Endodermal cell (in vitro differentiated cells): ENCODE results near the gene SDS. TPM values are rescaled to one million over a fixed set of nuclear protein-coding genes. Genes with fewer than 3 reads are reported as not detected.

ENCODE experiments used
- DNase-seq: peaks from one replicate; pipeline ENCODE4 v3.0.0-alpha.2; 2017
- H3K27ac ChIP-seq: 2 replicates; pipeline ENCODE4 v1.5.1; 2013; ENCODE audit warnings: mild to moderate bottlenecking, low read depth, low read length, moderate library complexity
- H3K27me3 ChIP-seq: 2 replicates; pipeline ENCODE4 v1.6.1; 2013; ENCODE audit warnings: mild to moderate bottlenecking, low read length, moderate library complexity; ENCODE audit not compliant: insufficient read depth, control insufficient read depth, poor library complexity, severe bottlenecking
- H3K36me3 ChIP-seq: 2 replicates; pipeline ENCODE4 v1.7.0; 2013; ENCODE audit warnings: mild to moderate bottlenecking, low read length, moderate library complexity; ENCODE audit not compliant: control insufficient read depth, insufficient read depth
- H3K4me1 ChIP-seq: one replicate; pipeline ENCODE4 v1.7.0; 2013; ENCODE audit warnings: low read length; ENCODE audit not compliant: control insufficient read depth, insufficient read depth
- H3K4me3 ChIP-seq: 2 replicates; pipeline ENCODE4 v1.5.1; 2013; ENCODE audit warnings: mild to moderate bottlenecking, low read length, moderate library complexity
- H3K9ac ChIP-seq: 2 replicates; pipeline ENCODE4 v1.6.1; 2013; ENCODE audit warnings: mild to moderate bottlenecking, low read length, moderate library complexity; ENCODE audit not compliant: poor library complexity, severe bottlenecking; ENCODE audit errors: extremely low read depth
- H3K9me3 ChIP-seq: 2 replicates; pipeline ENCODE4 v1.6.1; 2013; ENCODE audit warnings: mild to moderate bottlenecking, low read length, moderate library complexity; ENCODE audit not compliant: control insufficient read depth
- H3K27ac Mint-ChIP-seq: 2 replicates; pipeline ENCODE4 v1.8.0; 2020; ENCODE audit warnings: mixed read lengths
- H3K27me3 Mint-ChIP-seq: 2 replicates; pipeline ENCODE4 v1.8.0; 2021; ENCODE audit warnings: mild to moderate bottlenecking, mixed read lengths; ENCODE audit not compliant: insufficient read depth
- H3K36me3 Mint-ChIP-seq: 2 replicates; pipeline ENCODE4 v1.8.0; 2020; ENCODE audit warnings: low read depth, mixed read lengths
- H3K4me1 Mint-ChIP-seq: 2 replicates; pipeline ENCODE4 v1.8.0; 2020; ENCODE audit warnings: mixed read lengths
- H3K4me3 Mint-ChIP-seq: 2 replicates; pipeline ENCODE4 v1.8.0; 2020; ENCODE audit warnings: mild to moderate bottlenecking, moderate library complexity, mixed read lengths
- H3K9me3 Mint-ChIP-seq: 2 replicates; pipeline ENCODE4 v1.8.0; 2020; ENCODE audit warnings: mild to moderate bottlenecking, mixed read lengths
- WGBS, 2 experiments: methylation state at CpG; one replicate each; pipeline versions ENCODE4 v1.1.5 to v1.1.7; 2013; ENCODE audit warnings: missing lambda C conversion rate in 2 of 2, mixed read lengths in 1 of 2; ENCODE audit not compliant: insufficient coverage in 1 of 2, insufficient read length in 1 of 2; 5-methylcytosine and 5-hydroxymethylcytosine counted together
- total RNA-seq, 2 donors: library from RNA; stranded (reverse); fragmentation: NEBNext Ultra II Directional in 1 of 2; extraction: Animal tissue kit (Norgen Biotek cat#: 25700) in 1 of 2; gene quantifications; 2 replicates in 1 of 2; 3 replicates in 1 of 2; pipeline ENCODE4 v1.2.1, GENCODE V29; 2021
- TF ChIP-seq, protein P1 (sequence below): fragments of 200-600 bp; sonication (generic); conservative IDR thresholded peaks from 2 replicates; pipeline ENCODE4 v1.5.0; 2021; ENCODE audit warnings: antibody characterized with exemption, mild to moderate bottlenecking

Gene SDS
- total RNA-seq, 2 donors from 2014 or later = not detected

DNA sequence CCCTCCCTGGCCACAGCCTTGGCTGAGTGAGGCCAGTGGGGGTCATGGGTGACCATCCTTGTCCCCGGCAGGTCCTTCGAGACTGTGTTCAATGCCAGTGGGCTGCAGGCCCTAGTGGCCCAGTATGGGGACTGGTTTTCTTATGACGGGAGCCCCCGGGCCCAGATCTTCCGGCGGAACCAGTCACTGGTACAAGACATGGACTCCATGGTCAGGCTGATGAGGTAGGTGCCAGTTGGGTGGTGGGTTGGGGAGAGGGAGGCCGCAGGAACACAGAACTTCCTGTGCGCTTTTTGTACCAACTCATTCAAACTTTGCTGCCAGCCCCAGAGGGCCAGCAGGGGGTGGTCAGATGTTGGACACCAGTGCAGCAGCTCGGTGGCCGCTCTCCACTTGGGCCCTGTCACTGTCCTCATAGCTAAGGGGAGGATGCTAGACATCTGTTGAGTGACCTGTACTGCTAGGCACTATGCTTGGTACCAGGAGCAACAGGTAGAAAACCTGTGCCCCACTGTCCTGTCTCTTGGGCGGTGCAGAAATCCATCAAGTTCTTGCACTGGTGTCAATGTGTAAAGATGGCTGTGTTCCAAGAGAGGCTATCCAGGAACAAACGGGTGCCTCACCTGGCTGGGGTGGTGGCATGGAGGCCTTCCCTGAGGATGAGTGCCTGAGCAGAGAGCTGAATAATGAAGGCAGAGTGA lies 16.7 kb downstream of the SDS start:
- TF ChIP-seq, protein P1, sequence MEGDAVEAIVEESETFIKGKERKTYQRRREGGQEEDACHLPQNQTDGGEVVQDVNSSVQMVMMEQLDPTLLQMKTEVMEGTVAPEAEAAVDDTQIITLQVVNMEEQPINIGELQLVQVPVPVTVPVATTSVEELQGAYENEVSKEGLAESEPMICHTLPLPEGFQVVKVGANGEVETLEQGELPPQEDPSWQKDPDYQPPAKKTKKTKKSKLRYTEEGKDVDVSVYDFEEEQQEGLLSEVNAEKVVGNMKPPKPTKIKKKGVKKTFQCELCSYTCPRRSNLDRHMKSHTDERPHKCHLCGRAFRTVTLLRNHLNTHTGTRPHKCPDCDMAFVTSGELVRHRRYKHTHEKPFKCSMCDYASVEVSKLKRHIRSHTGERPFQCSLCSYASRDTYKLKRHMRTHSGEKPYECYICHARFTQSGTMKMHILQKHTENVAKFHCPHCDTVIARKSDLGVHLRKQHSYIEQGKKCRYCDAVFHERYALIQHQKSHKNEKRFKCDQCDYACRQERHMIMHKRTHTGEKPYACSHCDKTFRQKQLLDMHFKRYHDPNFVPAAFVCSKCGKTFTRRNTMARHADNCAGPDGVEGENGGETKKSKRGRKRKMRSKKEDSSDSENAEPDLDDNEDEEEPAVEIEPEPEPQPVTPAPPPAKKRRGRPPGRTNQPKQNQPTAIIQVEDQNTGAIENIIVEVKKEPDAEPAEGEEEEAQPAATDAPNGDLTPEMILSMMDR = no peak
- H3K4me3 ChIP-seq = no peak overlapping the region
- peaks cover 34% of the 10 kb centered on the region for H3K36me3 Mint-ChIP-seq
- no peak overlapping the region for H3K27ac ChIP-seq
- WGBS, 2 experiments = 94 to 98% methylated on average over 2 to 12 of the region's 12 CpGs
- H3K4me1 Mint-ChIP-seq = no peaks in the 10 kb centered on the region
- no peak overlapping the region for H3K27ac Mint-ChIP-seq
- no peaks in the 10 kb centered on the region for H3K4me1 ChIP-seq
- H3K4me3 Mint-ChIP-seq = no peak overlapping the region
- no peak for DNase-seq
- no peak overlapping the region for H3K9ac ChIP-seq
- no peaks in the 10 kb centered on the region for H3K27me3 Mint-ChIP-seq
- peaks cover 10% of the 10 kb centered on the region for H3K36me3 ChIP-seq
- no peaks in the 10 kb centered on the region for H3K27me3 ChIP-seq
- H3K9me3 Mint-ChIP-seq = no peaks in the 10 kb centered on the region
- H3K9me3 ChIP-seq = no peaks in the 10 kb centered on the region

DNA sequence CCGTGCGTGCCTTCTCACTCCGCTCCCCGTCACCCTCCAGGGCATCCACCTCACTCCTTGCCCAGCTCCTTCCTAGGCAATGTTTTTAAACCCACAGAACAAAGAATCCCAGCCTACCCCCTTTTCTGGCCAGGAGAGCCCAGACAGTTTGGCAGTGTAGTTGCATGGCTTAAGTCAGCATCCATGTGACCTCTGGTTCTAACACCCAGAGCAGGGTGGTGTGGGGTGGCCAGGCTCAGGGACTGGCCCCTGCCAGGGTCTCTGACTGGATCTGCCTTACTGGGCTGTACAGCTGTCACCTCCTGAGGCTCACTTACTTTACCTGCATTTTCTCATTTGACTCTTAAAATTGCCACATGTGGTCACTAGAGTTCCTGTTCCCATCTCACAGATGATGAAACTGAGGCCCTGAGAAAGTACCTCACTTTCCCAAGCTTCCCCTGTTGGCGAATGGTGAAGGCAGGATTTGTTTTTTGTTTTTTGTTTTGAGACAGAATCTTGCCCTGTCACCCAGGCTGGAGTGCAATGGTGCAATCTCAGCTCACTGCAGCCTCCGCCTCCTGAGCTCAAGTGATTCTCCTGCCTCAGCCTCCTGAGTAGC lies 18.3 kb downstream of the SDS start:
- no peaks in the 10 kb centered on the region for H3K4me1 Mint-ChIP-seq
- TF ChIP-seq, protein P1 = no peak
- Histone ChIP-seq H3K9me3 (no peaks in the 10 kb centered on the region), H3K4me1 (no peaks in the 10 kb centered on the region), H3K4me3 (no peak overlapping the region), H3K27me3 (no peaks in the 10 kb centered on the region), H3K27ac (no peak overlapping the region), H3K9ac (no peak overlapping the region), H3K36me3 (peaks cover 10% of the 10 kb centered on the region)
- H3K4me3 Mint-ChIP-seq = no peak overlapping the region
- DNase-seq = no peak
- 95 to 96% methylated on average over 4 to 6 of the region's 6 CpGs for WGBS, 2 experiments
- no peak overlapping the region for H3K27ac Mint-ChIP-seq
- peaks cover 32% of the 10 kb centered on the region for H3K36me3 Mint-ChIP-seq
- H3K9me3 Mint-ChIP-seq = no peaks in the 10 kb centered on the region
- H3K27me3 Mint-ChIP-seq = no peaks in the 10 kb centered on the region

DNA sequence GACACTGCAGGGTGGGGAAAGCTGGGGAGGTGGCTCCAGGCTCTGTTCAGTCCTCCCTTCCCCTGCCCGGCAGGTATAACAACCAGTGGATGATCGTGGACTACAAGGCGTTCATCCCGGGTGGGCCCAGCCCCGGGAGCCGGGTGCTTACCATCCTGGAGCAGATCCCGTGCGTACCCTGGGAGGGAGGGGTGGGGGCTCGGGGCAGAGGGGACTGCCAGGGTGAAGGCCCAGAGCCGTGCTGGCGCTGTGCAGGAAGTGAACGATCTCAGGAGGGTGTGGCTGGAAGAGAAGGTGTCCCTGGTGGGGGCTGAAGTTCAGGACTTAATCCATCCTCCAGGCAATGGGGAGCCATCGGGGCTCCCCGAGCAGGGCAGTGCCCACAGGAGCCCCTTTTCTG lies 18.9 kb downstream of the SDS start:
- Mint-ChIP-seq H3K27me3 (no peaks in the 10 kb centered on the region), H3K4me3 (no peak overlapping the region), H3K9me3 (no peaks in the 10 kb centered on the region), H3K36me3 (peaks cover 32% of the 10 kb centered on the region), H3K27ac (no peak overlapping the region), H3K4me1 (no peaks in the 10 kb centered on the region)
- no peaks in the 10 kb centered on the region for H3K4me1 ChIP-seq
- no peak overlapping the region for H3K27ac ChIP-seq
- H3K9me3 ChIP-seq = no peaks in the 10 kb centered on the region
- no peak for DNase-seq
- H3K9ac ChIP-seq = no peak overlapping the region
- no peak overlapping the region for H3K4me3 ChIP-seq
- peaks cover 10% of the 10 kb centered on the region for H3K36me3 ChIP-seq
- WGBS, 2 experiments = 91 to 97% methylated on average over 5 to 14 of the region's 14 CpGs
- TF ChIP-seq, protein P1 = no peak
- H3K27me3 ChIP-seq = no peaks in the 10 kb centered on the region
